NCI-H345 (cell line): Measurements from ENCODE around the gene TMEM106B.
"Not testable (repeated sequence)": the region's sequence is repeated elsewhere in the genome, so short reads cannot be mapped to it uniquely, and the experiment has no call there.

Source experiments
- DNase-seq: peaks from one replicate; lab custom pipeline; 2025; lab: John Stamatoyannopoulos, UW

Gene TMEM106B

DNA sequence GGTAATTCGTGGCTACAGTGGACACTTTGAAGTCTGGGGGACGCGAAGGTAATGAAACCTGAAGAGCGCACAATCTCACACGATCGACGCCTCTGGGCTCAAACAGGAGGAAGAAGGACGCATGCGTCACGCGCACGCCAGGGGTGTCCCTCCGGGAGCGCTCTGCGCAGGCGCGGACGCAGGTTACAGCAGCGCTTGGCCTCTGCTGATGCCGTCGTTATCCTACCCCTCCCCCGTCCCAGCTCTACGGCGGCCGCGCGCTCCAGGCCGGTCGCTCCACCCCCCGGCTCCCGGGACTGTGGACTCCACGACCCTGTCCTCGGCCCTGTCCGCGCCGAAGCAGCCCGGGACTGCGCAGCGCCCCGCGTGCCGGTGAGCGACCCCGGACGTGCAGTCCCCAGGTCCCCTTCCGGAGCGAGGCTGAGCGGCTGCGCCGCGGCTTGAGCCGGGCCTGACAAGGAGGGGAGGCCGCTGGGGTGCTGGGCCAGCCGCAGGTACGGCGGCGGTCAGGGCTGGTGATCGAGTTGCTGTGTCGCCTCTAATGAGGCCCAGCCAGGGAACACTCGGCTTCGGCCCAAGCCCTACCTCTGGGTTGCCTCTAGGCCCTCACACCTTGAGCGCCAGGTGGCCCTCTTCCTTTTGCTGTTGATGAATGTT is at the start of gene TMEM106B:
TMEM106B (plus strand) TSS at position 241 of the 657 bp plus-strand sequence. CDS start 3,517 bp downstream, outside the sequence.
- peak; percentile 96 for DNase-seq

GRCh38 chr7:12162415-12163113 is 48.5 kb upstream of the TMEM106B start:
- no peak for DNase-seq

GRCh38 chr7:12168065-12168464 is 43.0 kb upstream of the TMEM106B start:
- DNase-seq = not testable (repeated sequence)

GRCh38 chr7:12169981-12170820 is 40.9 kb upstream of the TMEM106B start:
- DNase-seq = not testable (repeated sequence)

DNA sequence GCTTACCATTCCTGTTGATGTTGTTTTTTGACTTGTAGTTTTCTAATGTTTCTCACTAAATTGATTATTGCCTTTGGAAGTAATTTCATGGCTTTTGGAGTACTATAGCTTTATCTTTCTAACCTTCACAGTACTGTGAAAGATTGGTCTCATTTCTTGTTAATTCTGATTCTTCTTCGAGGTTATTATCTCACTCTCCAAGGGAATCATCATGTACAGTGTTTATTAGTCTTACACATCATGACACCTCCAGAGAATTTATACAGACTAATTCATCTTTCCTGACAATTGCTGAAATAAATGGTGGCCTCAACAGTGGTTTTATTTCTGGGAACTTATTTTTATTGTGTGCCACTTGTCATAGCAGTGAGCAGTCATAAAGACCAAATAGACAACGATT is 37.4 kb upstream of the TMEM106B start:
- no peak for DNase-seq

DNA sequence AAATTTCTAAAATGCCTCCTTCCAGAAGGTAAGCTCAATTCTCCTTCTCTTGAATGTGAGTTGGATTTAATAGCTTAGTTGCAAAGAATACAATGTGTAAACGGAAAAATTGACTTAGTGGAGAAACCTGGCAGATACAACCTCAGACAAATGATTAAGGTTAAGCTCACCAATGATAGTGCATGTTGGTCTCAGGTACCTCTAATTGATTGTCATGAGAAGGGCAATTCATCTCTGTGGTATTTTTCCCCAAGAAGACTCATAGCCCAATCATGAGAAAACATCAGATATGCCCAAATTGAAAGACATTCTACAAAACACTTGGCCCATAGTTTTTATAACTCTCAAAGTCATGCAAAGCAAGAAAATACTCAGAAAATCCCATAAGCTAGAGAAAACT is 36.2 kb upstream of the TMEM106B start:
- no peak for DNase-seq

GRCh38 chr7:12178317-12178716 is 32.8 kb upstream of the TMEM106B start:
- DNase-seq = no peak

- no peak for DNase-seq
Observed at GRCh38 chr7:12194426-12194825, 16.7 kb upstream of the TMEM106B start.

GRCh38 chr7:12196386-12196785 is 14.7 kb upstream of the TMEM106B start:
- DNase-seq = no peak

DNA sequence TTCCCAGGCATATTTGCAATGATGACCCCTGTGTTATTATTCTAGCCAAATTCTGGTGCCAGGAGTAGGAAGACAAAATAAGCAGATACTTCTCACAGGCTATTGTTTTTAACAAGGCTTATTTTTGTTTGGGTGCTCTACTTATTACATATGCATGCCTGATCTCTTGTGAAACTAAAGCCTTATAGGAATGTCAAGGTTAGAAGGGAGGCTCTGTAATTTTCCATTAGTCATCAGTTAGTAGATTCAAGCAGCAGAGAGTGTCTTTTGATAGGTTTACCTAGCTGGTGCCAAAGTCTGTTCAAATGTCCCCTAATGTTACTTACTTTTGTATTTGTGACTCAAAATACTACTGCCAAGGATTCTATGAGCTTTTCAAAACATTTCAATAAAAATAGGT is 11.7 kb upstream of the TMEM106B start:
- no peak for DNase-seq

DNA sequence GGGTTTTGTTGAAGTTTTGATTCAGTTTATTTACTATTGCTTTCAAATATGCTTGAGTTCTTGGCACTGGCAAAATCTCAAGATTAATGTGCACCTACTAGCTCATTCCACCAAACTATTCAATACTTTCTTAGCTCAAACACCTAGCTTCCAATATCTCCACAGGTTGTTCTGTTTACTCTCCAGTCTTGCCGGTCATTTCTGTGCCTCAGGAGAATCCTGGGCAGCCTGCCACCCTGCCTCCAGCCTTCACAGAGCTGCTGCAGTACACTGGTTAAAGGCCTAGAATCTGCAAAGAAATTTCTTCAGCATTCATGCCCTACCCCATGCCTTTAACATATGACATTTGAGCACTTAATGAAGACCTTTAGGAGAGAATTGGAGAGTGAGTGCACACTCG is 4.0 kb upstream of the TMEM106B start:
- DNase-seq = no peak

- no peak for DNase-seq
Observed at GRCh38 chr7:12209221-12209620, 1.9 kb upstream of the TMEM106B start.

- DNase-seq = peak; percentile 57
Observed at GRCh38 chr7:12210179-12211053, 678 bp upstream of the TMEM106B start.

DNA sequence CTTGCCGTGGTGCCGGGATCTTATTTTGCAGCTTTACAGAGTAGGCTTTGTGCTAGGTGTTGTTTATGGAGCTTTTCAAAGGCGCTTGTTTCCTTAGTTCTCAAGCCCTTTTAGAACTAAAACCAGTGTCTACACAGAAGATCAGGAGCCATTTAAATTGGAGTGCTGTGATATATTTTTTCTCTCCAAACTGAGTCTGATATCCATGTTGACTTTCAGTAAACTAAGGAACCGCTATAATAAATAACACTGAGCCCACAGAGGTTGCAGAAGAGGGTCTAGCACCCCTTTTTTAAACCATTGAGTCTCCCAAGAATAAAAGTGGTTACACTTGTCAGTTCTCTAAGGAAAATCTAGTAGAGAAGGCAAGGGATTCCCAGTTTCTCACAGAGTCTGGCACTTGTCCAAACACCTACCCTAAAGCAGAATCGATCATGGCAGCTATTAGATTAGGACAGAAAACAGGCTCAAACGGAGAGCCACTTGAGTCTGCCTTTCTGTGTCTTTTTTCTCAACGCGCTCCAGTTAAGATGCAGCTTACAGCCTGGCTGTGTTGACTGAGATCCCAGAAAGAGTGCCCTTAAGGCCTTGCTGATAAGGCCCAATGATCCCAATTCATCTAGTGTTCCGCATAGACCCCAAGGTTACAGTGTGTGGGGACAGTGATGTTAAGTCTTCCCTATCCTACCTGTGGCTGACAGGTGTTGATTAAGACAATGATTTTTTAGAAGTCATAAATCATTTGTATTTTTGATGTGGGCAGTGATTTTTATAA is 804 bp downstream of the TMEM106B start:
- peak; percentile 56 for DNase-seq

GRCh38 chr7:12217311-12217710 is 6.2 kb downstream of the TMEM106B start:
- DNase-seq = no peak

DNA sequence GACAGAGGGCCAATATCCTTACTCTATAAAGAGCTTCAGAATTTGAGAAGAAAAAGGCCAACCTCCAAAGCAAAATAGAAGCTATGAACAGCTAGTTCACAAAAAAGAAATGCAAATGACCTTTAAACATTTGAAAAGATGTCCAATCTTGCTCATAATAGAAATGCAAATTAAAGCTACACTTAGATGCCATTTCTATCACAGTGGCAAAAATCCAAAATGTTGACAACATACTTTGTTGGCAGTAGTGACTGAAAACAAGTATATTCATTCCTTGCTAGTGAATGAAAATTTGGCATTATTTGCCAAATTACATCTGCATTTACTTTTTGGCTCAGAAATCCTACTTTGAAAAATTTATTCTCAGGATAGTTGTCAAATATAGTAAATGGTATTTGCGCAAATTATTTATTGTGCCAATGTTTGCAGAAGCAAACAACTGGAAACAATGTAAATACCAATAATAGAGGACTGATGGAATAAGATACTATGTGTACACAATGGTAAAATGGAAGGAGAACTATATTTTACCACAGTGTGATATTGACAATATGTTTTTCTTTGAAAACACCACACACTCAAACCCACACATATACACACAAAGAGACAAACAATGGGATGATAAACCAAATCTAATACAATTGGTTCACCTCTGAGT is 9.4 kb downstream of the TMEM106B start:
- DNase-seq = peak; percentile 13

DNA sequence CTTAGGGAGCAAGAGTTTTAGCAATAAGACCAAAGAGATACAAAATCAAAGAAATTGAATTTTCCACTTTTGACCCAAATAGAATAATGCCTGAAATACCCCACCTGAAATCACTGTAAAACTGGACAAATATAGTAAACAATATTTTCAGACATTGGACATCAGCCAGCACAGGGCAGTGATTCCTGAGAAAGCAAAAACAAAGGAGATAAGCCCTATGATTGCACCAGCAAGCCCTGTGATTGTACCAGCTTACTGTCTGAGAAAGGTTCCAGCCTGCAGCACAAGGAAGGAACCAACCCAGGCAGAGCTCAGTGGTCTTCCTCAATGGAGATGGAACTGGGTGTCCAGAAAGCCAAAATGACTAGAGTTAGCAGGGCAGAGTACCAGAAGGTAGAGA is 10.3 kb downstream of the TMEM106B start:
- DNase-seq = no peak

- no peak for DNase-seq
Observed at GRCh38 chr7:12222889-12223579, 11.9 kb downstream of the TMEM106B start.

DNA sequence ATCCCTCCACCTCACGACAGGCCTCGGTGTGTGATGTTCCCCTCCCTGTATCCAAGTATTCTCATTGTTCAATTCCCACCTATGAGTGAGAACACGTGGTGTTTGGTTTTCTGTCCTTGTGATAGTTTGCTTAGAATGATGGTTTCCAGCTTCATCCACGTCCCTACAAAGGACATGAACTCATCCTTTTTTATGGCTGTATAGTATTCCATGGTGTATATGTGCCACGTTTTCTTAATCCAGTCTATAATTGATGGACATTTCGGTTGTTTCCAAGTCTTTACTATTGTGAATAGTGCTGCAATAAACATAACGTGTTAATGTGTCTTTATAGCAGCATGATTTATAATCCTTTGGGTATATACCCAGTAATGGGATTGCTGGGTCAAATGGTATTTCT is 13.9 kb downstream of the TMEM106B start:
- DNase-seq = not testable (repeated sequence)

GRCh38 chr7:12226756-12227155 is 15.7 kb downstream of the TMEM106B start:
- DNase-seq = no peak
